LNCaP clone FGC (cell line): ENCODE measurements around the gene LIPA.
A peak's percentile ranks its signal among the peaks of the same experiment; 100 is the strongest.
"Not testable (repeated sequence)": the region's sequence is repeated elsewhere in the genome, so short reads cannot be mapped to it uniquely, and the experiment has no call there.

Source experiments
- DNase-seq: peaks from one replicate; pipeline ENCODE4 v3.0.0-alpha.2; 2011; ENCODE audit warnings: low read depth
- H3K4me3 ChIP-seq: 2 replicates; pipeline ENCODE4 v1.5.1; 2011; ENCODE audit warnings: mild to moderate bottlenecking, low read depth, low read length, control low read depth
- CTCF ChIP-seq: IDR thresholded peaks from 2 replicates; pipeline ENCODE4 v1.5.1; 2012; ENCODE audit warnings: mild to moderate bottlenecking; ENCODE audit not compliant: control insufficient read depth, insufficient read depth; ENCODE audit errors: extremely low read depth

LIPA gene

GRCh38 chr10:89203237-89203636, 48.3 kb downstream of the LIPA start:
- no peak for DNase-seq
- no peak overlapping the region for H3K4me3 ChIP-seq
- TF ChIP-seq CTCF, result no peak

GRCh38 chr10:89202033-89202425, 49.5 kb downstream of the LIPA start:
- DNase-seq, result no peak
- TF ChIP-seq CTCF, result no peak
- no peak overlapping the region for H3K4me3 ChIP-seq

- no peak for DNase-seq
- H3K4me3 ChIP-seq, result no peak overlapping the region
- no peak for TF ChIP-seq CTCF
Observed at GRCh38 chr10:89201345-89202032, 50.1 kb downstream of the LIPA start.

GRCh38 chr10:89197473-89197872, 54.1 kb downstream of the LIPA start:
- no peak for DNase-seq
- no peak overlapping the region for H3K4me3 ChIP-seq
- TF ChIP-seq CTCF, result no peak

- H3K4me3 ChIP-seq, DNase-seq: not testable (repeated sequence)
Observed at GRCh38 chr10:89191301-89191700, 60.3 kb downstream of the LIPA start.

GRCh38 chr10:89189211-89189734, 62.3 kb downstream of the LIPA start:
- no peak overlapping the region for H3K4me3 ChIP-seq
- TF ChIP-seq CTCF, result no peak
- DNase-seq, result no peak

- no peak for TF ChIP-seq CTCF
- H3K4me3 ChIP-seq, result no peak overlapping the region
- DNase-seq, result peak; percentile 75
Observed at GRCh38 chr10:89185658-89186057, 65.9 kb downstream of the LIPA start.
